ENCODE results near the gene LOC101059915.

Gene LOC101059915

GRCh38 chrX:71622032-71622575, 45.2 kb upstream of the LOC101059915 start:
- Mint-ChIP-seq H3K4me1 (peaks cover 70 to 80% (median 71%) of the 10 kb centered on the region in 3 donors), H3K27ac (peak overlapping the region; percentile 95 to 100 (median 95)), H3K9me3 (peaks cover 0 to 3% (median 0%) of the 10 kb centered on the region in 5 donors), H3K4me3 (peak overlapping the region; percentile 74 to 91 (median 83)), H3K27me3 (peaks cover 0 to 3% of the 10 kb centered on the region in 2 donors), H3K36me3 (peaks cover 0 to 13% (median 0%) of the 10 kb centered on the region in 3 donors)
- H3K9me3 ChIP-seq (ENCODE audit: low read length), result no peaks in the 10 kb centered on the region
- POLR2A ChIA-PET, result interaction anchor here (0.9 to 1.3 kb wide), 4 partner anchors 15 to 89 kb away, joined by 3 to 5 read pairs (median 4); partner anchors contain the start of gene OGT
- CTCF ChIA-PET, result interaction anchor here (0.7 to 3.8 kb wide), 7 partner anchors 14 to 88 kb away, joined by 3 to 24 read pairs (median 4); no protein-coding TSS in a partner anchor
- no peak overlapping the region for H3K4me3 ChIP-seq (ENCODE audit: low read length)
- DNase-seq, result no peak
- no peaks in the 10 kb centered on the region for H3K27me3 ChIP-seq (ENCODE audit: insufficient read depth, low read length, poor library complexity, severe bottlenecking)
- no peaks in the 10 kb centered on the region for H3K36me3 ChIP-seq (ENCODE audit: insufficient read depth, low read length)
- peak overlapping the region; percentile 57 for H3K27ac ChIP-seq (ENCODE audit: low read depth, low read length)
- peaks cover 61% of the 10 kb centered on the region for H3K4me1 ChIP-seq (ENCODE audit: insufficient read depth, low read length)

GRCh38 chrX:71622576-71623450, 44.5 kb upstream of the LOC101059915 start:
- peak overlapping the region; percentile 74 to 91 (median 83) for H3K4me3 Mint-ChIP-seq
- H3K27ac Mint-ChIP-seq, result peak overlapping the region; percentile 95 to 100 (median 95)
- no peaks in the 10 kb centered on the region for H3K9me3 ChIP-seq (ENCODE audit: low read length)
- peaks cover 61% of the 10 kb centered on the region for H3K4me1 ChIP-seq (ENCODE audit: insufficient read depth, low read length)
- H3K36me3 ChIP-seq (ENCODE audit: insufficient read depth, low read length), result no peaks in the 10 kb centered on the region
- ChIA-PET CTCF (interaction anchor here (0.7 to 3.8 kb wide), 7 partner anchors 14 to 88 kb away, joined by 3 to 24 read pairs (median 5); no protein-coding TSS in a partner anchor), POLR2A (interaction anchor here (0.5 to 1.3 kb wide), 6 partner anchors 15 to 195 kb away, joined by 3 to 5 read pairs (median 4); partner anchors contain the start of gene OGT)
- H3K27ac ChIP-seq (ENCODE audit: low read depth, low read length), result peak overlapping the region; percentile 57
- peaks cover 0 to 7% (median 0%) of the 10 kb centered on the region in 3 donors for H3K36me3 Mint-ChIP-seq
- H3K27me3 ChIP-seq (ENCODE audit: insufficient read depth, low read length, poor library complexity, severe bottlenecking), result no peaks in the 10 kb centered on the region
- H3K4me1 Mint-ChIP-seq, result peaks cover 65 to 72% (median 70%) of the 10 kb centered on the region in 3 donors
- peaks cover 0 to 3% (median 0%) of the 10 kb centered on the region in 5 donors for H3K9me3 Mint-ChIP-seq
- DNase-seq, result peak; percentile 57 to 90 (median 67)
- H3K4me3 ChIP-seq (ENCODE audit: low read length), result peak overlapping the region; percentile 36
- peaks cover 0 to 3% of the 10 kb centered on the region in 2 donors for H3K27me3 Mint-ChIP-seq

- Mint-ChIP-seq H3K4me1 (peaks cover 56 to 65% (median 63%) of the 10 kb centered on the region in 3 donors), H3K36me3 (peaks cover 0 to 1% (median 0%) of the 10 kb centered on the region in 3 donors), H3K27ac (peak overlapping the region; percentile 95 to 100 (median 95)), H3K4me3 (peak overlapping the region; percentile 74 to 91 (median 83)), H3K9me3 (peaks cover 0 to 3% (median 0%) of the 10 kb centered on the region in 5 donors), H3K27me3 (peaks cover 0 to 3% of the 10 kb centered on the region in 2 donors)
- ChIA-PET POLR2A (interaction anchor here (0.9 kb wide), 1 partner anchor 17 kb away, joined by 5 read pairs; no protein-coding TSS in a partner anchor), CTCF (interaction anchor here (1.2 to 3.8 kb wide), 4 partner anchors 17 to 193 kb away, joined by 3 to 24 read pairs (median 4); no protein-coding TSS in a partner anchor)
- Histone ChIP-seq H3K9me3 (ENCODE audit: low read length) (no peaks in the 10 kb centered on the region), H3K4me1 (ENCODE audit: insufficient read depth, low read length) (peaks cover 57% of the 10 kb centered on the region), H3K36me3 (ENCODE audit: insufficient read depth, low read length) (no peaks in the 10 kb centered on the region), H3K4me3 (ENCODE audit: low read length) (no peak overlapping the region), H3K27ac (ENCODE audit: low read depth, low read length) (peak overlapping the region; percentile 57), H3K27me3 (ENCODE audit: insufficient read depth, low read length, poor library complexity, severe bottlenecking) (no peaks in the 10 kb centered on the region)
- DNase-seq, result peak in 1 of 5 donors; percentile 60
These were observed 43.6 kb upstream of the LOC101059915 start for GRCh38 chrX:71623714-71624113.

- Histone ChIP-seq H3K27ac (ENCODE audit: low read depth, low read length) (no peak overlapping the region), H3K27me3 (ENCODE audit: insufficient read depth, low read length, poor library complexity, severe bottlenecking) (no peaks in the 10 kb centered on the region), H3K36me3 (ENCODE audit: insufficient read depth, low read length) (no peaks in the 10 kb centered on the region), H3K4me1 (ENCODE audit: insufficient read depth, low read length) (peaks cover 39% of the 10 kb centered on the region), H3K4me3 (ENCODE audit: low read length) (no peak overlapping the region), H3K9me3 (ENCODE audit: low read length) (no peaks in the 10 kb centered on the region)
- Mint-ChIP-seq H3K9me3 (peaks cover 0 to 3% (median 0%) of the 10 kb centered on the region in 5 donors), H3K4me3 (no peak overlapping the region), H3K4me1 (peaks cover 46 to 57% (median 53%) of the 10 kb centered on the region in 3 donors), H3K27me3 (peaks cover 0 to 3% of the 10 kb centered on the region in 2 donors), H3K27ac (peak overlapping the region in 4 of 8 donors; percentile 37 to 68 (median 45)), H3K36me3 (peaks cover 0 to 1% (median 0%) of the 10 kb centered on the region in 3 donors)
- POLR2A ChIA-PET, result no interaction called here
- CTCF ChIA-PET, result interaction anchor here (1.2 kb wide), 1 partner anchor 16 kb away, joined by 3 read pairs; no protein-coding TSS in a partner anchor
- DNase-seq, result no peak
These were observed 41.9 kb upstream of the LOC101059915 start for GRCh38 chrX:71625471-71625870.

- Mint-ChIP-seq H3K27me3 (peaks cover 0 to 4% of the 10 kb centered on the region in 2 donors), H3K36me3 (peaks cover 0 to 1% (median 0%) of the 10 kb centered on the region in 3 donors), H3K4me3 (no peak overlapping the region), H3K9me3 (peaks cover 0 to 3% (median 0%) of the 10 kb centered on the region in 5 donors), H3K27ac (peak overlapping the region in 1 of 8 donors; percentile 39), H3K4me1 (peaks cover 39 to 47% (median 43%) of the 10 kb centered on the region in 3 donors)
- no peaks in the 10 kb centered on the region for H3K9me3 ChIP-seq (ENCODE audit: low read length)
- H3K27me3 ChIP-seq (ENCODE audit: insufficient read depth, low read length, poor library complexity, severe bottlenecking), result no peaks in the 10 kb centered on the region
- CTCF ChIA-PET, result interaction anchor here (1.3 kb wide), 1 partner anchor 26 kb away, joined by 3 read pairs; no protein-coding TSS in a partner anchor
- no peaks in the 10 kb centered on the region for H3K36me3 ChIP-seq (ENCODE audit: insufficient read depth, low read length)
- peaks cover 32% of the 10 kb centered on the region for H3K4me1 ChIP-seq (ENCODE audit: insufficient read depth, low read length)
- no peak for DNase-seq
- H3K4me3 ChIP-seq (ENCODE audit: low read length), result no peak overlapping the region
- H3K27ac ChIP-seq (ENCODE audit: low read depth, low read length), result no peak overlapping the region
- POLR2A ChIA-PET, result no interaction called here
These were observed 40.8 kb upstream of the LOC101059915 start for GRCh38 chrX:71626576-71626975.

- ChIA-PET POLR2A (no interaction called here), CTCF (interaction anchor here (0.6 to 1.3 kb wide), 2 partner anchors 24 to 45 kb away, joined by 3 read pairs; no protein-coding TSS in a partner anchor)
- Histone ChIP-seq H3K27me3 (ENCODE audit: insufficient read depth, low read length, poor library complexity, severe bottlenecking) (no peaks in the 10 kb centered on the region), H3K4me1 (ENCODE audit: insufficient read depth, low read length) (peaks cover 20% of the 10 kb centered on the region), H3K36me3 (ENCODE audit: insufficient read depth, low read length) (no peaks in the 10 kb centered on the region), H3K4me3 (ENCODE audit: low read length) (no peak overlapping the region), H3K27ac (ENCODE audit: low read depth, low read length) (no peak overlapping the region), H3K9me3 (ENCODE audit: low read length) (no peaks in the 10 kb centered on the region)
- DNase-seq, result no peak
- H3K27me3 Mint-ChIP-seq, result peaks cover 0 to 2% of the 10 kb centered on the region in 2 donors
- peaks cover 27 to 35% (median 31%) of the 10 kb centered on the region in 3 donors for H3K4me1 Mint-ChIP-seq
- H3K4me3 Mint-ChIP-seq, result no peak overlapping the region
- H3K36me3 Mint-ChIP-seq, result no peaks in the 10 kb centered on the region
- H3K9me3 Mint-ChIP-seq, result no peaks in the 10 kb centered on the region
- peak overlapping the region in 1 of 8 donors; percentile 92 for H3K27ac Mint-ChIP-seq
These were observed 39.5 kb upstream of the LOC101059915 start for GRCh38 chrX:71627588-71628404.

GRCh38 chrX:71629467-71629866, 37.9 kb upstream of the LOC101059915 start:
- H3K4me1 Mint-ChIP-seq, result peaks cover 12 to 18% (median 14%) of the 10 kb centered on the region in 3 donors
- H3K9me3 ChIP-seq (ENCODE audit: low read length), result no peaks in the 10 kb centered on the region
- no peak for DNase-seq
- H3K27me3 ChIP-seq (ENCODE audit: insufficient read depth, low read length, poor library complexity, severe bottlenecking), result no peaks in the 10 kb centered on the region
- ChIA-PET POLR2A (no interaction called here), CTCF (interaction anchor here (0.6 kb wide), 1 partner anchor 230 kb away, joined by 3 read pairs; no protein-coding TSS in a partner anchor)
- H3K27ac ChIP-seq (ENCODE audit: low read depth, low read length), result no peak overlapping the region
- H3K4me3 ChIP-seq (ENCODE audit: low read length), result no peak overlapping the region
- H3K4me1 ChIP-seq (ENCODE audit: insufficient read depth, low read length), result peaks cover 3% of the 10 kb centered on the region
- H3K4me3 Mint-ChIP-seq, result no peak overlapping the region
- H3K36me3 ChIP-seq (ENCODE audit: insufficient read depth, low read length), result no peaks in the 10 kb centered on the region
- peaks cover 0 to 6% of the 10 kb centered on the region in 2 donors for H3K27me3 Mint-ChIP-seq
- no peaks in the 10 kb centered on the region for H3K9me3 Mint-ChIP-seq
- no peaks in the 10 kb centered on the region for H3K36me3 Mint-ChIP-seq
- H3K27ac Mint-ChIP-seq, result no peak overlapping the region

Data from CD8-positive, alpha-beta memory T cell (primary cell).